ENCODE measurements around the gene RASGEF1B.

RASGEF1B gene

DNA sequence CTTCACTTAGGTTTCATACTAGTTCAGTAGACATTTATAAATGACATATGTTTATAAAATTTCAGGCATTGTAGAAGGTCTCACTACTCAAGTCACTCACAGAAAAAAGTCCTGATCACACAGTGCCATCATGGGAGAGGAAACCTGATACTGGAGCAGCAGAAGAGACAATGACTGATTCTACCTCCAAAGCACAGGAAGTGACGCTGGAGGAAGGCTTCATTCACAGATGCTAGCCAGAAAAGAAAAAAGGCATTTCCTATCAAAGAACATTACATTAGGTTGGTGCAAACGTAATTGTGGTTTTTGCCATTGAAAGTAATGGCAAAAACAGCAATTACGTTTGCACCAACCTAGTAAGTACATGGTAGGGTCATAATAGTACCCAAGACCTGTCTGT, 79.5 kb downstream of the RASGEF1B start:
- DNase-seq = no peak

DNA sequence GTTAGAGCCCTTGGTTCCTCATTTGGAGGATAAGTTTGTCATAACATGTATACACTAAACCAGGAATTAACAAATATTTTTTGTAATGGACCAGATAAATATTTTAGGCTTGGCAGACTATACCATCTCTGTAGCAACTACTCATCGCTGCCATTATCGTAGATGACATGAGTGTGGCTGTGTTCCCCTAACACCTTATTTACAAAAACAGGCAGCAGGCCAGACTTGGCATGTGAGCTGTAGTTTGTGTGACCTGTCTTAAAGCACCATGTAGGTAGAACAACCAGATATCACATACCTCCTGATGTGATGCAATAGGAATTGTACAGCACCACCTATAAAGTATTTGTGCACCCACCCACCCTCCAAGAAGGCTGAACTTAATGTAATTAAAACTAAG, 82.0 kb downstream of the RASGEF1B start:
- no peak for DNase-seq

DNA sequence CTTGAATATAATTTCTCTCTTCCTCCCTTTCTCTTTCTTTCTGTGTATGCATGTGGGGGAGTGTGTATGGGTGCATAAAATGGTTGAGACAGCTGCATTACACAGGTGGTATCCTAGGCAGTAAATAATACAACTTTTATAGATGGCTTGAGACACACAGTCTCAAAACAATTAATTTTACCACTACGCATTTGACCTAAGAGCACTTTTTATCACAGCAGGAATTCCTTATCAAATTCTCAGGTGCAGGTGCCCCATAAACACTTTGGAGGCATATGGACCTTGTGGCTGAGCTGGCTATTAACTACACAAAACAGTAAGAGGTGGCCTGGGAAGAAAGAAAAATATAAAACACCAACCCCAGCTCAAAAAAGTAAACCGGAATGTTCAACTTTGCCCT, 91.3 kb downstream of the RASGEF1B start:
- no peak for DNase-seq

- no peak for DNase-seq
These were observed 93.3 kb downstream of the RASGEF1B start for GRCh38 chr4:81378386-81378785.

DNA sequence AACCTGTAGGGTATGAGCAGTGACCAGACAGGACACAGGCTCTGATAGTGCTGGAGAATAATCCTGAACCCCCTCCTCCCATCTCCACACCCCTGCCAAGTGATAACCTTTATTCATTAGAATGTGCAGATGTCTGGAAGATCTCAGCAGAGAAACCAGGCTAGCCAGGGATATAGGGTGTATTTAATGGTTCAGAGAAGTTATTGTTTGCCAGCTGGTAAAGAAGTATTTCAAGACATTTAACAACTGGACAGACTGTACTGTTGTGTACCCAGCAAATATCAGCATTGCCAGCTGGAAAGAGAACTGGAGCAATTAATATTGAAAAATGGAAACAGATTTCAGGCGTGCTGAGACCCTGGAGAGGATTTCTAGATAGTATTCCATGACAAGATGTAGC, 94.5 kb downstream of the RASGEF1B start:
- DNase-seq = no peak

DNA sequence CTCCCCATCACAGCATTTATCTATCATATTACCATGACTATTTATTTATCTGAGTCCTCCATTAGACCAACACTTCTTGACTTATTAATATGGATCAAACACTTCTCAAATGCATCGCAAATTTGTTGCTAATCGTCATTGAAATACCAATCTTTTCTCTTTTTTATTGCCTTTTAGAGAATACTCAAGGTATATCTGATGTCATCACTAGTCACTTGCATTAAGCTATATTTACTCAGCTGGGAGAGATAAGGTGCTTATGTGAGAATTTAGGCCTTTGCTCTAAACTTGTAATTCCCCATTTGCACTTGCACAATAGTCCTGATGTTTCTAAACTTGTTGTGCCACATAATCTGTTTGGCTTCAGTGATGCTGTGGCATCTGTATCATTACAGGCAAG, 95.0 kb downstream of the RASGEF1B start:
- no peak for DNase-seq

Data from activated CD4-positive, alpha-beta T cell treated with anti-CD3 and anti-CD28 coated beads, Interleukin-2, amount 50 U/mL, for 48 hours (primary cell).